ENCODE results near the gene PCDHGA7.

DNA sequence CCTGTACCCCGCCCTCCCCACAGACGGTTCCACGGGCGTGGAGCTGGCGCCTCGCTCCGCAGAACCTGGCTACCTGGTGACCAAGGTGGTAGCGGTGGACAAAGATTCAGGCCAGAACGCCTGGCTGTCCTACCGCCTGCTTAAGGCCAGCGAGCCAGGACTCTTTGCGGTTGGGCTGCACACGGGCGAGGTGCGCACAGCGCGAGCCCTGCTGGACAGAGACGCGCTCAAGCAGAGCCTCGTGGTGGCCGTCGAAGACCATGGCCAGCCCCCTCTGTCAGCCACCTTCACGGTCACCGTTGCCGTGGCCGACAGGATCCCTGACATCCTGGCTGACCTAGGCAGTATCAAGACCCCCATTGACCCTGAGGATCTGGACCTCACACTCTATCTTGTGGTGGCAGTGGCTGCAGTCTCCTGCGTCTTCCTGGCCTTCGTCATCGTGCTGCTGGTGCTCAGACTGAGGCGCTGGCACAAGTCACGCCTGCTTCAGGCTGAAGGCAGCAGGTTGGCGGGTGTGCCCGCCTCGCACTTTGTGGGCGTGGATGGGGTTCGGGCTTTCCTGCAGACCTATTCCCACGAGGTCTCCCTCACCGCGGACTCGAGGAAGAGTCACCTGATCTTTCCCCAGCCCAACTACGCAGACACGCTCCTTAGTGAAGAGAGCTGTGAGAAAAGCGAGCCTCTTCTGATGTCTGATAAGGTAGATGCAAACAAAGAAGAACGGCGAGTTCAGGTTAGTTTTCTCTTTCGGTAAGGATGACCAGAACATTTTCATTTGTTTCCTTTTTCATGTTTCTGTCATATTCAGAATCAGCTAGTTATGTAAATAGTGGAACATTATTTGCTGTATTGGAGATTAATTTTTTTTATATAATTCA is 16.3 kb upstream of the PCDHGA7 start:
- TF ChIP-seq, protein P1, sequence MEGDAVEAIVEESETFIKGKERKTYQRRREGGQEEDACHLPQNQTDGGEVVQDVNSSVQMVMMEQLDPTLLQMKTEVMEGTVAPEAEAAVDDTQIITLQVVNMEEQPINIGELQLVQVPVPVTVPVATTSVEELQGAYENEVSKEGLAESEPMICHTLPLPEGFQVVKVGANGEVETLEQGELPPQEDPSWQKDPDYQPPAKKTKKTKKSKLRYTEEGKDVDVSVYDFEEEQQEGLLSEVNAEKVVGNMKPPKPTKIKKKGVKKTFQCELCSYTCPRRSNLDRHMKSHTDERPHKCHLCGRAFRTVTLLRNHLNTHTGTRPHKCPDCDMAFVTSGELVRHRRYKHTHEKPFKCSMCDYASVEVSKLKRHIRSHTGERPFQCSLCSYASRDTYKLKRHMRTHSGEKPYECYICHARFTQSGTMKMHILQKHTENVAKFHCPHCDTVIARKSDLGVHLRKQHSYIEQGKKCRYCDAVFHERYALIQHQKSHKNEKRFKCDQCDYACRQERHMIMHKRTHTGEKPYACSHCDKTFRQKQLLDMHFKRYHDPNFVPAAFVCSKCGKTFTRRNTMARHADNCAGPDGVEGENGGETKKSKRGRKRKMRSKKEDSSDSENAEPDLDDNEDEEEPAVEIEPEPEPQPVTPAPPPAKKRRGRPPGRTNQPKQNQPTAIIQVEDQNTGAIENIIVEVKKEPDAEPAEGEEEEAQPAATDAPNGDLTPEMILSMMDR (IDR thresholded peaks at IDR 0.05): no peak
- no peak for TF ChIP-seq EZH2 (IDR thresholded peaks at IDR 0.05; ENCODE audit: borderline replicate concordance, insufficient read depth, low read depth, low read length, poor library complexity, severe bottlenecking)

Measured in B cell (primary cell).